HG02623 (cell line): ENCODE data around the gene LIG1.
"Not testable (repeated sequence)": the region's sequence is repeated elsewhere in the genome, so short reads cannot be mapped to it uniquely, and the experiment has no call there.

Experiments used
- ATAC-seq: cut with Tn5 transposase; IDR thresholded peaks from one replicate; pipeline ENCODE4 v1.9.1; 2021; ENCODE audit warnings: moderate library complexity; ENCODE audit not compliant: unreplicated experiment

Gene LIG1

DNA sequence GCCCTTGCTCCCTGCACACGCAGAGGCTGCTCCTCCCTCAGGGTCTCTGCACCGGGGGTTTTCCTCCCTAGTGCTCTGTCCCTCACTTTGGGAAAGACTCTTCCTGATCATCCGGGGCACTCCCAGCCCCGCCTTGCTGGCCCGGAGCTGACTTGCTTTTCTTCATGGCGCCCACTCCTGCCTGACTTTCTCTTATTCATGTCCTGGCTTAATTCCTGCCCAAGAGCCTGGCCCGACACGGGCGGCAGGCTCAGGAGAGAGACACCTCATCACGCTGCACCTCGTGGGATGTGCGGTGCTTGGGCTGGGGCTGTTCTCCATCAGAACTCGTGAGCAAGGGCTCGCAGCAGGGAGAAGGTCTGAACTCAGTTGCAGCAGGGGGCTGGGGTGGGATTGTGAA lies 47.7 kb downstream of the LIG1 start:
- ATAC-seq = no peak

DNA sequence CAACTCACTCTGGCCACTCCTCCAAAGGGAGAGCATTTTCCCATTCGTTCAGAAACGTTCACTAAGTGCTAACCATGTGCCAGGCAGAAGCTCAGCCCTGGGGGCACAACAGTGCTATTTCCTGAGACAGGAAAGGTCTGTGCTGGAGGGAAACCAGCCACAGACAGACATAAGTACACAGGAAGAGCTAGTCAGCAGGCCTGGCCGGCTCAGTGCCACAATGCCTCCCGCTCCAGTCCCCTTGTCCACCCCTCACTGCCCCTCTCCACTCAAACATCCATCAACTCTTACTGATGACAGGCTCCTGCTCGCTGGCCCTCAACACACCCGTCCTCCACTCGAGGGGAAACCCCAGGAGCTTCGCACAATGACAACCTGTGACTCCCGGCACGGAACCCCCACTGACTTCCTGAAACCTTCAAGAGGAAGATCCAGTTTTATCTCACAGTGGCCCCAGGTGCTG lies 48.2 kb downstream of the LIG1 start:
- no peak for ATAC-seq

DNA sequence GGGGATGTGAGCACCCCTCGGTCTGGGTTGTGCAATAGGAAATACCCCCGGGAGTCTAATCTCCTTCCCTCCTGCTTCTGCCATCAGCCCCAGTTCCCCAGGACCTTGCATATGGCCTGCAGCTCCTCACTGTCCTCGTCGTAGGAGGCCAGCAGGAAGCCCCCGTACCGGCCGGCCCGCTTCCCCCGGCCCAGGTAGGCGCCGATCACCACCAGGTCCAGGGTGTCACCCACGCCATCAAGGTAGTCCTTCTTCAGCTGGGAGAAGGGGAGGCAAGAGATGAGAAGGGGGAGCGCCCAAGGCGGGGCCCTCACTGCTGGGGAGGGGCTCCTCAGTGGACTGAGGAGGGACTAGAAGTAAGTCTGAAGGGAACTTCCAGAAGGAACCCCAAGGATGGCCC lies 49.1 kb downstream of the LIG1 start:
- ATAC-seq = no peak

DNA sequence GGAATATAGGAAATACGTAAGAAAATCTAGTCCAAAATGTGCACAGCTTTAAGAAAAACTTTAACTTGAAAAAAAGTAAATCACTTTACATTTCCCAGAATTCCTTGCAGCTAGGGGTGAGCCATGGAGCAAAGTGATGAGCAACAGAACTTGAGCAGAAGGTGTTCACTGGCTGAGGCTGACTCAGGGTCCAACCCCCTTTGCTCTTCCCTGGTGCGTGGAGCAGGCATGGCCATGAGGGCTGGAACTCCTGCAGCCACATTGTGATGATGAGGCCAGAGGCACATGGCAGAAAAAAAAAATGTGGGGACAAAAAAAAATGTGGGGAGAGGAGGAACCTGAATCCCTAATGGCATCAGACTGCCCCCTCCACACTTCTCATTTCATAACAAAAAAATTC lies 49.6 kb downstream of the LIG1 start:
- ATAC-seq = no peak

DNA sequence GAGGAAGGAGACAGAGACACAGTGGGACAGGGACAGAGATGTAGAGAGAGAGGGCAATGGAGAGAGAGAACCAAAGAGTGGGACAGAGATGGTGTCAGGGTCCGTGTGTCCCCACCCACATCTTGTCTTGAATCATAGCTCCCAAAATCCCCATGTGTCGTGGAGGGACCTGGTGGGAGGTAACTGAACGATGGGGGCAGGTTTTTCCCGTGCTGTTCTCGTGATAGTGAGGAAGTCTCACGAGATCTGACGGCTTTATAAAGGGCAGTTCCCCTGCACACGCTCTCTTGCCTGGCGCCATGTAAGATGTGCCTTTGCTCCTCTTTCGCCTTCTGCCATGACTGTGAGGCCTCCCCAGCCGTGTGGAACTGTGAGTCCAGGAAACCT lies 52.0 kb downstream of the LIG1 start:
- no peak for ATAC-seq

DNA sequence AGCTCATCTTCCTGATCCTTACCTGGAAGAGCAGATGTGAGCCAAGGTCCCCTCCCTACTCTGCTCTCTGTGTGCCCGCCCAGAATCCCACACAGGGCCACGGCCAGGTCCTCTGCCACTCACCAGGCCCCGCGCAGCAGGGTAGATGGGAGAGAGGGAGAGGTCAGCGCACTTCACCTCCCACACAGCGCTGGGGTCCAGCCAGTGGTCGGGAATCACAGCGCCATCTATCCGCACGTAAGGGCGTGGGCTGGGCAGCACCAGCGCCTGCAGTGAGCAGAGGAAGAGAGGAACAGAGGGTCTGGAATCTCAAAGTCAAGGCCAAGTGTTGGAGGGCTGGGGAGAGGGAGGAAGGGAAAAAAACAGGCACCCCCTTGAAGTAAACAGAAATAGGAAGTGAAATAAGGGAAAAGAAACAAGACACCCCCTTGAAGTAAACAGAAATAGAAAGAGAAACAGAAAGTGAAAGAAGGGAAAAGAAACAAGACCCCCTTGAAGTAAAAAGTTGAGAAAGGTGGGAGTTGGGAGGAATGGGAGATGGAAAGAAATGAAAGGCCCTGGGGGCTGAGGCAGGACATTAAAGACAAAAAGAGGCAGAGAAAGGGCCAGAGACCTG lies 52.5 kb downstream of the LIG1 start:
- ATAC-seq = no peak

DNA sequence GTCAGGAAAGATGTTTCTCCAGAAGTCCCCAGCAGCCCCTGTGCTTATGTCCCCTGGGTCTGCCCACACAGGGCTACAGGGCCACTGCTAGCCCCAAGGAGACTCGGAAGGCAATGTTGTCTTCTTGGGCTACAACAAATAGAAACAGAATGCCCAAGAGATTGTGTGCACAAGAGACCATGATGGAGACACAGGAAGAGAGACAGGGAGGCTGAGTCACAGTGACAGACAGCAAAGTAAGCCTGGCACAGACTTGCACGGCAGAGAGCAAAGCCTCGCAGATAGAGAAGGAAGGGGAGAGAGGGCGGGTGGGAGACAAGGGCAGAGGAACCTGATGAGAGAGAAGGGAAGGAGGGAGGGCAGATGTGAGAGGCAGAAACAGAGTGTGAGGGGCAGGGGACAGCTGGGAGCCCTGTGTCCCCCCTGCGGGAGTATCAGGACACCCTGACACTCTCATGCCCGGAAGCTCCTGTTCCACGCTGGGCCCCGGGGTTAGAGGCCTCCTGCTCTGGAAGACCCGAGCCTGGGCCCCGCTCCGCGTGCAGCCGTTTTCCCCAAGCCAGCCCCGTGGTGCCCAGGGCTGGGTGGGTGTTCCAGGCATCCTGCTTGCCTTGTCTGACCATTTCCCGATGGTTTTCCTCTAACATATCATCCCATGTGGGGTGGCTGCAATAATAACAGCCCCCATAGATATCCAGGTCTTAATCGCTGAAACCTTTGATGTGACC lies 56.8 kb downstream of the LIG1 start:
- no peak for ATAC-seq

DNA sequence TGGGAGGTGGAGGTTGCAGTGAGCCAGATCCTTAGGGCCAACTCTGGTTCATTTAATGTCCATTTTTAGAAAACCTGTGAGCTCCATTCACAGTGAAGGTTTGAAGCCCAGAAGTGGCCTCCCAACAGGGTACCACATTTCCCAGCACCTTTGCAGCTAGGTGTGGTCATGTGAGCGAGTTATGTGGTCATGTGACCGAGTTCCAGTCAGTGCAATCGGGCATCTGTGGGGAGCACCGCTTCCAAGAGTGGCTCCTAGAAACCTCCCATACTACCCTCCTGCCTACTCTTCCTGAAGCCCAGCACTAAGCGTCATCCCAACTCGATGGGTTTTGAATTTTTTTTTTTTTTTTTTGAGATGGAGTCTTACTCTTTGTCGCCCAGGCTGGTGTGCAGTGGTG lies 58.9 kb downstream of the LIG1 start:
- ATAC-seq = no peak

DNA sequence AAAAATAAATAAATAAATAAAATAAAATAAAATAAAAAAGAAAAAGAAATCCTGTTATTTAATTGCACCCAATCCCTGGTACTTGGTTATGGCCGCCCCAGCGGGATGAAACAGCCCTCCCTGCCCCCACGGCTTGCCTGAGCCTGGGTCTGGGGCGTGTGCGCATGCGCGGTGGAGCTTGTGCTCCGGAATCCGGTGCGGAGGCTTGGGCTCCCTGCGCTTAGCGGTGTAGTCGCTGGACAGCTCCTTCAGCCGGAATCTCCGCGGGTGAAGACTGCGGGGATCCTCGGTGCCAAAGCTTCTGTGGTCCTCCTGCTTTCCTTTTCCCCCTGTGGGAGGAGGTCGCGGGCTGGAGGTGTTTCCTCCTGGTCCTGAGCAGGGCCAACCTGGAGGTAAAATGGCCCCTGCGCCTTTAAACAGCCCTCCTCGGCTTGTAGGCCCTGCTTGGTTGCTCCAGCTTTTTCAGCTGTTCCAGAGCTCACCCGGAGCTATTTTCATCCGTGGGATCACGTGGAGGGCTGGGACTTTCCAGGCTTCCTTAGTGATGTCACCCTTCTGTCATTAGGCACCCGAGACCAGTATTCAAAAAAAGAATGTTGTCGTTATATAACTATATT lies 59.7 kb downstream of the LIG1 start, which contains the start of gene PLA2G4C:
Gene PLA2G4C (minus strand): TSS at position 468 of the 617 bp plus-strand sequence. CDS start 4,288 bp downstream, outside the sequence.
- ATAC-seq = no peak

DNA sequence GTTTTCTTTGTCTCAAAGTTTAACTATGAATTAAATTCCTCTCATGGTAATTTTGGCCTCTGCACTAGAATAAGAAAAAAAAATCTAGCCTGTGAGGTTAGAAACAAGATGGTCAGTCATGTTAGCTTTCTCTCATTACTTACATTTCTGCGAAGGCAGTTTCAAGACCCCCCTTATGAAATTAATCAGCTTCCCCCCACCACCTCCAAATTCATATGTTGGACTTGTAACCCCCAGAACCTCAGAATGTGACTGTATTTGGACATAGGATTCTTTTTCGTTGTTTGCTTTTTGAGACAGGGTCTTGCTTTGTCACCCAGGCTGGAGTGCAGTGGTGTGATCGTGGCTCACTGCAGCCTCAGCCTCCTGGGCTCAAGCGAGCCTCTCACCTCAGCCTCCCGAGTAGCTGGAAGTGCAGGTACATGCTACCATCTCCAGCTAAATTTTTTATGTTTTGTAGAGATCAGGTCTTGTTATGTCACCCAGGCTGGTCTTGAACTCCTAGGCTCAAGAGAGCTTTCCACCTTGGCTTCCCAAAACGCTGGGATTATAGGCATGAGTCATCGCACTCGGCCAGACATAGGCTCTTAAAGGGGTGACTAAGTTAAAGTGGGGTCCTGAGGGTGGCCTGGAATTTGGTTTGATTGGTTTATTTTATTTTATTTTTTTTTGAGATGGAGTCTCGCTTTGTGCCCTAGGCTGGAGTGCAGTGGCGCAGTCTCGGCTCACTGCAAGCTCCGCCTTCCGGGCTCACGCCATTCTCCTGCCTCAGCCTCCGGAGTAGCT lies 61.0 kb downstream of the LIG1 start:
- ATAC-seq = no peak

DNA sequence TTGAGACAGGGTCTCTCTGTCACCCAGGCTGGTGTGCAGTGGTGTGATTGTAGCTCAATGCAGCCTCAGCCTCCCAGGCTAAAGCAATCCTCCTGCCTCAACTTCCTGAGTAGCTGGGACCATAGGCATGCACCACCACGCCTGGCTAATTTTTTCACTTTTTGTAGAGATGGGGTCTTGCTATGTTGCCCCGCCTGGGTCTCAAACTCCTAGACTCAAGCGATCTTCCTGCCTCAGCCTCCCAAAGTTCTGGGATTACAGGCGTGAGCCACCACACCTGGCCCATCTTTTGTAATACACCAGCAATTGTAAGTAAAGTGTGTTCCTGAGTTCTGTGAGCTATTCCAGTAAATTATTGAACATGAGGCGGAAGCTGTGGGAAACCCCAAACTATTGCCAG lies 66.2 kb downstream of the LIG1 start:
- no peak for ATAC-seq

DNA sequence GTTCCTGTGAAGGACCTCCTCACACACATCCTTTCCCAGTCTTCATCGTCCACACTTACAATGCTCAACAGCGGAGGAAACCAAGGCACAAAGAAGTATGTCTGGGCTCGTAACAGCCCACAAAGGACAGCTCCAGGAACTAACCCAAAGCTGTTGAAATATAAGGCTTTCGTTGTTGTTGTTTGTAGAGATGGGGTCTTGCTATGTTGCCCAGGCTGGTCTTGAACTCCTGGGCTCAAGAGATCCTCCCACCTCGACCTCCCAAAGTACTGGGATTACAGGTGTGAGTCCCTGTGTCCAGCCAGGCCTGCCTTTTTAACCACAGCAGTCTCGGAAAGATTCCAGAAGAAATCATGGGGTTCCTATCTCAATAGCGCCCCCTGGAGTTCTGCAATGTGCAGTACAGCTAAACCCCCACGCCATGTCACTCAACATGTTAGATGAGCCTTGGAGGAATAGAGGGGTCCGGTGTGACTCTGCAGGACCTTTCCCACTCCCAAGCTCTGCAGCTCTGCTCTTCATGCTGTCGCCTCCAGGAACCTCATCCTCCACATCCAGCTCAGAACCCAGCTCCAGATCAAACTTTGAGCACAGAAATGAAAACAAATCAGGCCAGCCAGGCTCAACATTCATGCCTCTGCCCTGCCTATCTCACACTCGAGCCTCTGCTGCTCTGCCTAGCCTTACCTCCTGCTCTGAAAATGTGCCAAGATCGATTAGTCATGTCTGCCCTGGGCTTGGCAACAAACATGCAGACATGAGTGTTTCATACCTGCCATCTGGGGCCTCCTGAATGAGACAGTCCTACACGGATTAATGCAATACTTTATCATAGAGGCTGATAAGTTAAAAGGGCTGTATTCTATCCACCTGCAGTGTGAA lies 67.0 kb downstream of the LIG1 start:
- ATAC-seq = no peak

DNA sequence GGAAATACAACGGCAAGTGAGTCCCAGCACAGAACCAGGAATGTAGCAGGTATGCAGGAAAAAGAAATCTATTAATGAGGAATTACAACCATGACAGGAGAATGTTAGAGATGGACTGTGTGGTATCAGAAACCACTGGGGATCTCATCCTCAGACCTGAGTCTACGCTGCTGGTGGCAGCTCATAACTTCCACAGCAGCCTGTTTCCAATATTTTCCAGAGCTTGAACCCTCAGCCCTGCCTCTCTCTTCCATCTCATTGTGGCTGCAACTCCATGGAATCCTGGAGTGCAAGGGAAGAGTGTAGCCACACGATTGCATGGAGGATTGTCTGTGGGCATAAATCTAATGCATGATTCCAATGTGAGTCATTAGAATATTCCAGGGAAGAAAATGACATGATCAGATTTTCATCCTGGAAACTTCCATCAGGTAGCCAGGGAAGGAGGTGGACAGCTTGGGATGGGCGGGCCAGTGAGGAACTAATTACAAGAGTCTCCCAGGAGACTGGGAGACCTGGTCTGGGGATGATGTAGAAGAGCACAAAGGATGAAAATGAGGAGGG lies 74.5 kb downstream of the LIG1 start:
- ATAC-seq = no peak

DNA sequence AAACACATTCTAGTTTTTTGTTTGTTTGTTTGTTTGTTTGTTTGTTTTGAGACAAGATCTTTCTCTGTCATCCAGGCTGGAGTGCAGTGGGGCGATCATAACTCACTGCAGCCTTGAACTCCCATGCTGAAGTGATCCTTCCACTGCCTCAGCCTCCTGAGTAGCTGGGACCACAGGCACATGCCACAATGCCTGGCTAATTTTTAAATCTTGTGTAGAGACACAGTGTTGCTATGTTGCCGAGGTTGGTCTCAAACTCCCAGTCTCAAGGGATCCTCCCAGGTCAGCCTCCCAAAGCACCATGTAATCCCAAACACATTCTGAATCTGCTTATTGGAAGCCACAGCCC lies 75.3 kb downstream of the LIG1 start:
- ATAC-seq = no peak

DNA sequence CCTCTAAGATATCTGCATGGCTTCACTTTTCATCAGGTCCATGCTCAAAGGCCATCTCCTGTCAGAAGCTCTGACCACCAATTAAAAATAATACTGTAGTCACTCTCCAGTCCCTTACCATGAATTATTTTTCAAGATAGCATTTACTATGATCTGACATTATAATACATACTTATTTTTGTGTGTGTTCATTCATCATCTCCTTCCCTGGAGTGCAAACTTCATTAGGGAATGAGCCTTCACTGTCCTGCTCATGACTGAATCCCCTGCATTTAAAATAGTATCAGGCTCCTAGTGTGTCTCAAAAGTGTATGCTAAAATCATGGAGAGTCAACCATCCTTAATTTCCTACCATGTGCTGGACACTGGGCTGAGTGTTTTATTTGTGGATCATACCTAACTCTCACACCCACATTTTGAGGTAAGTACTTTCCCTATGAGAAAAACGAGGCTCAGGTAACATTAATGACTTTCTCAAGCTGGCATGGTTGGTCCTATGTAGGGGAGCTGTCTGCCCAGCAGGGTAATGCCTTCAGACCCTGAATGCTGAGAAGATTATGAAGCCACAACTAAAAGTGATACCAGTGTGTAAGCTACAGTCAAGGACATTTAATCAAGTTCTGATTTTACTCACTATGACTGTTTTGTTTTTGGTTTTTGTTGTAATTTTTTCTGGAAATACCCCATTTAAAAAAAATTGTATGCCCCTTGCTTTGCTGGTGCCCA lies 75.9 kb downstream of the LIG1 start:
- ATAC-seq = no peak

DNA sequence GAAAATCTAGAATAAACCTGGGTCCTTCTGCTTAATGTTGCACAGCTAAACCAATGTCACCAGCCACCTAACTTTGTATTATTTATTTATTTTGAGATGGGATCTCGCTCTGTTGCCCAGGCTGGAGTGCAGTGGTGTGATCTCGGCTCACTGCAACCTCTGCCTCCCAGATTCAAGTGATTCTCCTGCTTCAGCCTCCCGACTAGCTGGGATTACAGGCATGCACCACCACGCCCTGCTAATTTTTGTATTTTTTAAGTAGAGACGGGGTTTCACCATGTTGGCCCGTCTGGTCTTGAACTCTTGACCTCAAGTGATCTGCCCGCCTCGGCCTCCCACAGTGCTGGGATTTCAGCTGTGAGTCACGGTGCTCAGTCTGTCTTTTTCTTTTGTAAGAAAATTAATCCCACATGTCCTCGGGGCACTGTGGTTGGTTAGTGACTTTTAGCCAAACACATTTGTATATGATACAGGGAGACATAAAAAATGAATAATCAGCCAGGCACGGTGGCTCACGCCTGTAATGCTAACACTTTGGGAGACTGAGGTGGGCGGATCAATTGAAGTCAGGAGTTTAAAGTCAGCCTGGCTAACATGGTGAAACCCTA lies 78.9 kb downstream of the LIG1 start:
- ATAC-seq = not testable (repeated sequence)

DNA sequence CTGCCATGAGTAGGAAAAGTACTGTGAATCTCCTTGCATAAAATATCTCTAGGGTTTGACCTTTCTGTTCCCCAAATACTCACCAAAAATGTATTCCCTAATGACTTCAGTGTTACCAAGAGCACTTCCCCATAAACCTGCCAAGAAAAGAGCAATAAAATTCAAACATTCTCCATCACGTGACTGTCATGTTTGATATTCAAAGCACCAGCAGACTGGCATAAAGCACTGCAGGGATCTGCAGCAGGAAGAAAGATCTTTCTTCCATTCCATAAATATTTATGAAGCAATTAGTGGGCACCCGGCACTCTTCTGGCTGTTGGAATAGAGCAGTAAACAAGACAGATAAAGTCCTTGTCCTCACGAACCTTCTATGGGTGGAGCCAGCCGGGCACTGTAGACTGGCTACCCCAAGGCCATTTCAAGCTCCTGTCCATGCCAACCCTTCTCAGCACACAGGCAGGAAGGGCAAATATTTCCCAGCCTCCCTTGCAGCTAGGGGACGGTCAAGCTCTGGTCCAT lies 79.8 kb downstream of the LIG1 start:
- no peak for ATAC-seq

DNA sequence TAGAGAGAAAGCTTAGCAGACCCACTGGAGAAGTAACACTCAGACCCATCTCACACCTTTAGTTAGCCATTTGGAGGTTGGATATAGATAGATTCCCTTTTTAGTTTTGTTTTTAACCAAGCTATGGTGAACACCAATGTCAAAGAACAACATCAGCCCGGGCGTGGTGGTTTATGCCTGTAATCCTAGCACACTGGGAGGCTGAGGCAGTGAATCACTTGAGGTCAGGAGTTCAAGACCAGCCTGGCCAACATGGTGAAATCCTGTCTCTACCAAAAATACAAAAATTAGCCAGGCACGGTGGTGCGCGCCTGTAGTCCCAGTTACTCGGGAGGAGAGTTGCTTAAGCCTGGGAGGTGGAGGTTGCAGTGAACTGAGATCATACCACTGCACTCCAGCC lies 81.2 kb downstream of the LIG1 start:
- not testable (repeated sequence) for ATAC-seq
